Stimulated activated CD8-positive, alpha-beta memory T cell treated with anti-CD3 and anti-CD28 coated beads, Interleukin-2, amount 100 ng/mL, for 1 hour (primary cell): ENCODE results near the gene SERPINC1.
"Not testable (repeated sequence)": the region's sequence is repeated elsewhere in the genome, so short reads cannot be mapped to it uniquely, and the experiment has no call there.

ENCODE experiments used
- DNase-seq, 2 donors: peaks; one replicate each; pipeline ENCODE4 v3.0.0-alpha.2; 2020; ENCODE audit warnings: low read depth in 2 of 2

The SERPINC1 gene

DNA sequence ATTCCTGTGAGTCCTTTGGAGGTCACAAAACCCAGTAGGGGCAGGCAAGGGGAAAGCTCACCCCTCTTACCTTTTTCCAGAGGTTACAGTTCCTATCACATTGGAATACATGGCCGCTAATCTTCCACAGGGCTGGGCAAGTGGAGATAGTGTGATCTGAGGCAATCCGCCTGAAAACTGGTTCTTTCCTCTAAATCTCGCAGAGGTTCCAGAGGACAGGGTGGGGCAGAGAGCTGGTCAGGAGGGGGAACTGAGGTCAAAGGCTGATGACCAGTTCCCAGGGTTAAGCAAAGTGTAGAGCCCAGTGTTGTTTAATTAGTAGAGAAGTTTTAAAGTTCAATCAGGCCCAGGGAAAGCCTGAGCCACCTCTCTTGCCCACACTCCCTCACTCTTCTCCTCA, at the start of gene SERPINC1:
SERPINC1 (minus strand) TSS at position 179 of the 400 bp plus-strand sequence; CDS start at position 111, 68 bp downstream.
- no peak for DNase-seq

DNA sequence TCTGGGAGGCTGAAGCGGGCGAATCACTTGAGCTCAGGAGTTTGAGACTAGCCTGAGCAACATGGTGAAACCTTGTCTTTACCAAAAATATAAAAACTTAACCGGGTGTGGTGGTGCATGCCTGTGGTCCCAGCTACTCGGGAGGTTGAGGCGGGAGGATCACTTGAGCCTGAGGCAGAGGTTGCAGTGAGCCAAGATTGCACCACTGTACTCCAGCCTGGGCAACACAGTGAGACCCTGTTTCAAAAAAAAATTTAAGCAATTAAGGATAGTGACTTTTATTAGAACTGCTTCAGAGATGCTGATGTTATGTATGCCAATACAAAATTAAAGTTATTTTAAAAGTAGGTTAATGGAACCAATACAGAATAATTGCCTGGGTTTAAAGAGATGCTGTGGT, 48.8 kb upstream of the SERPINC1 start:
- DNase-seq = not testable (repeated sequence)

DNA sequence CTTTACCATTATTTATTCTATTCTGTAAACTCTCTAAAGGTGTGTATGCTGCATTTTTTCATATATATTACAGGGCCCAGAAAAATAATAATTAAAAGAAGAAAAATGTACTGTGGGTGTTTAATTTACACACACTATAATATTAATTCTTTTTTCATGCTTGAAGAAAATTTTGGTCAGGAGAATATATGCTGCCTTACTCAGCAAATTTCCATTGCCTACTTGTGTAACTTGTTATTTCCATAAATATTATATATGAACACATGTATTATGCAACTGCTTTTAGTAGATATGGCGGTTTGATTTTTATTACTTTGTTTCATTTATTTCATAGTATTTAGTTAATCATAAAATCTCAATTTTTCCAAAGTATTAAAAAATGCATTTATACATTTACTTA, 46.4 kb upstream of the SERPINC1 start:
- no peak for DNase-seq

DNA sequence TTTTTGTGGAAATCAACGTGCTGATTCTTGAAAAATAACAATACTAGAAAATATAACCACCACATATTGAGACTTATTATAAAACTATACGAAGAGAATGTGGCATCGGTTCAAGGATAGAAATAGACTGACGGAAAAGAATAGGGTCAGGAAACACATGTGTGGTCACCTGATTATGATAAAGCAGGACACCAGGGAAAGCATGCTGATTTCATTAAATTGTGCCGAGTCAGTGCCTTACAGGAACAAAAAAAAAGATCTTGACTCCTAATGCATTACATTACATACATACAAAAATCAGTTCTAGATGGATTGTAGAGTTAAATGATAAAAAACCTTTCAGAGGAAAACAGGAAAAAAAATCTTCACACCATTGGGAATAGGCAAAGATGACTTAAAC, 43.5 kb upstream of the SERPINC1 start:
- DNase-seq = no peak

DNA sequence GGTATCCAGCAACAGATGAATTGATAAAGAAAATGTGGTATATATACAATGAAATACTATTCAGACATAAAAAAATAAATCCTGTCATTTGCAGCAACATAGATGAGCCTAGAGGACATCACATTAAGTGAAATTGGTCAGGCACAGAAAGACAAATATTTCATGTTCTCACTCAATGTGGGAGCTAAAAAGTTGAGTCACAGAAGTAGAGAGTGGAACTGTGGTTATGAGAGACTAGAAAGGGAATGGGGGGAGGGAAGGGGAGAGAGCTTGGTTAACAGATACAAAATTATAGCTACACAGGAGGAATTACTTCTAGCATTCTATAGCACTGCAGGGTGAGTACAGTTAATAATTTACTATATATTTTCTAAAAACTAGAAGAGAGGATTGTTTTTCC, 37.1 kb upstream of the SERPINC1 start:
- no peak for DNase-seq

DNA sequence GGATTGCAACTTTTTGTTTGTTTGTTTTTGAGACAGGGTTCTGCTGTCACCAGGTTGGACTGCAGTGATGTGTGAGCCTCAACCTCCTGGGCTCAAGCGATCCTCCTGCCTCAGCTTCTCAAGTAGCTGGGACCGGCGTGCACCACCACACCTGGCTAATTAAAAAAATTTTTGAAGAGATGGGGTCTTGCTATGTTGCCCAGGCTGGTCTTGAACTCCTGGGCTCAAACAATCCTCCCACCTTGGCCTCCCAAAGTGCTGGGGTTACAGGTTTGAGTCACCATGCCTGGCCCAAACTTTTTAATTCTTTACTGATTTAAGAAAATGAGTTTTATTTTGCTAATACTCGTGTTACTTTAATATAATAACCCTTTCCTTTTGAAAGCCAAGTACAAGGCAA, 31.5 kb upstream of the SERPINC1 start:
- DNase-seq = no peak

DNA sequence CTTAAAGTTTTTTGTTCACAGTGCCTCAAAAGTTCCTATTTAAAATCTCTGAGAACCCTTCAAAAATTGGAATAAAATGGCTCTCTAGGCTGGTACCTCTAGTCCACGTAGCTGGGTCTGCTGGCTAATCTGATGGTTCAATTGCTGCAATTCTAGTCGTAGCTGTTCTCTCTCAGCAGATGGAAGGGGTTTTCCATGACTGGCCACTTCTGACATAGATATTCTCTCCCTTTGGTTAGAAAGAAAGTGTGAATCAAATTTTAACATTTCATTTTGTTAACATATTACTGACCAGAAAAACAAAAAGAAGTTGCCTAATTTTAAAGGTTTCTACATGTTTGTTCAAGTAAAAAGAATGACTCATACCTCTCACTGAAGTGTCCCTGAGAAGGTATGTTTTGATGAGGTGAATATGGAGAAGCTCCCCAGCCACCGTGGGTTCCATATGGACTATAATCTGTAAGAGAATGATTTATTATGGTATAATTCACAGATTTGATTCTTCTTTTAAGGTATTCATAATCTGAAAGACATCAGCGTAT, 29.3 kb upstream of the SERPINC1 start:
- no peak for DNase-seq

DNA sequence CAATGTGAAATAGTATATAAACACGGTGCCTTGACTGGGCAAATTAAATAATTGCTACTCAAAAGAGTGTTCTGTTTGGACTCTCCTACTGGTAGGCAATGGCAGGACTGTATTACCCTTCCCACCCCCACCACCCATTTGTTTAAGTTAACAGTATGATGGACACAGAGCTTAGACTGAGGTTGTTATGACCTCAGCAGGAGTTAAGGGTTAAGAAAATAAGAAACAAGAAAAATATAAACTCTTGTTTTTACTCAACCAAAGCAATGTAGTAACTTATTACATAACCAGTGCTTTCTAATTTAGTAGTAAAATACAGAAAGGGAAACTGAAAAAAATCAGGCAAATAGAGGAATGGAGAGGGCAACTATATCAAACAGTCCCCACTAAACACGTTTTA, 19.9 kb upstream of the SERPINC1 start:
- DNase-seq = no peak

DNA sequence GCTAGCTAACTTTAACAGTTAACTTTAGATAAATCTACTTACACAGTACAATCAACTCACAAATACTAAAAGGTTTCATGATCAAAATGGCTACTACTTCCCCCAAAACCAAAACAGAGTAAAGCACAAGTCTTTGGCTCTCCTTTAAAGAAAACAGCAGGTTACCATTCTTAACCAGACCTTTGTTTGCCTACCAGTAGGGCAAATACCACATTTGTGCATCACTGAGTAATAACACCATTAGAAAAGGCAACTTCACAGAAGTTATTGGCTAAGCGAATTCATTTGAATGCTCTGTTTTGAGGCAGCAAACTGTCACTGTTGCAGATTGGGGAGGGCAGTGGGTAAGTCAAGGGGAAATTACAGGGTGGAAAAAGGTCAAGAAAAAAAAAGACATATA, 17.3 kb upstream of the SERPINC1 start:
- DNase-seq = no peak

DNA sequence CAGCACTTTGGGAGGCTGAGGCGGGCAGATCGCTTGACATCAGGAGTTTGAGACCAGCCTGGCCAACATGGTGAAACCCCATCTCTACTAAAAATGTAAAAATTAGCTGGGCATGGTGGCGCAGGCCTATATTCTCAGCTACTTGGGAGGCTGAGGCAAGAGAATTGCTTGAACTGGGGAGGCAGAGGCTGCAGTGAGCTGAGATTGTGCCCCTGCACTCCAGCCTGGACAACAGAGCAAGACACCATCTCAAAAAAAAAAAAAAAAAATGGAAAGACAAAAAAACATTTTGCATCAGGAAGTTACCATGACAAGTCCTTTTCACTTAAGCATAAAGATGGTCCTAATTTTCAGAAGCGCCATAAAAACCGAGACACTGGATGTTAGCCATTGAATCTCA, 13.4 kb upstream of the SERPINC1 start:
- DNase-seq = not testable (repeated sequence)

DNA sequence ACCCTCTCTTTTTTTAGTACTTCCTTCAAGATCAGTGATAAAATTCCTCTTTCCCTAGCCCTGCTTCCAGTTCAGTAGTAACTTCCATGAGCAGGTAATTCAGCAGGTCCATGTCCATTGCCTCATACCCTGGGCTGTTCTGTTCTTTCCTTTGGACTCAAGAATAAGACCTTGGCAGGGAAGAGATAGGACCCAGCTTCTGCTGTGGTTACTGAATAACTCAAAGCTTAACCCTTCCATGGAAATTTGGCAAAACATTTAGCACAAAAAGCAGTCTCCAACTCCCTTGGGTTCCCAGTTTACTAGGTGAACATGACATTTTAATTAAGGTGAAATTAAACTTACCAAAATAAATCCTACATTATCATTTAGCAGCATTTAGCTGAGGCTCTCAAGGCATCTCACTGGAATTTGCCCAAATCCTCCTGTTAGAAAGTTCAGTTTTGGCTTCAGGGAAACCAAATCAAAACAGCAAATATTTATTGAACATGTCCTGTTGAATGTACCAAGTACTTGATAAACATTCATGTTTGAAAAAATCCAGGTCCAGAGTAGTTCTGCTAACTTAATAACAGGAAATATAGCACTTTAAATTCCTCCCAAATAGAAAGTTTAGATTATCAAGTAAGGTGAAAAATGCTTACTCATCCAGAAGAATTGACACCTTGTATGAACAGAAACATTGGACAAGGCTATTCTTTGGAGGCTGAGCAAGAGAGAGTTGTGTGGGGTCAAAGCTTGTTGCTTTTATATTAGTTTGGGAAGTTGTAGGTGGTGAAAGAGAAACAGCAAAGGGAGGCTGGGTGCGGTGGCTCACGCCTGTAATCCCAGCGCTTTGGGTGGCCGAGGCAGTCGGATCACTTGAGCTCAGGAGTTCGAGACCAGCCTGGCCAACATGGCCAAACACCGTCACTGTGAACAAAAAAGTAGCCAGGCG, 8.4 kb upstream of the SERPINC1 start:
- no peak for DNase-seq

DNA sequence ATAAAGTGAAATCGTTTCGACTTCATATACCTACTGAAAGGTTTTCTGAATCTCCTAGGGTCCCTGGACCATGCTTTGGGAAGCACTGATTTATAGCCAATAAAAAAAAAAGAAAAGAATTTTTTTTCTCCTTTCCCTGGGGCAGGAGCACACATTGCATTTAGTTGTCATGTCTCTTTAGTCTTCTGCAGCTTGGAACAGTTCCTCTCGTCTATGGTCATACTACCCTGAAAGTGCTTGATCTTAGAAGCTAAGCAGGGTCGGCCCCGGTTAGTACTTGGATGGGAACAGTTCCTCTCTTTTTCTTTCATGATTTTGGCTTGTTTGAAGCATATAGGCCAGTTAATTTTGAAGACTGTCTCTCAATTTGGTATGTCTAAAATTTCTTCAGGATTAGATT, 3.7 kb upstream of the SERPINC1 start:
- no peak for DNase-seq

DNA sequence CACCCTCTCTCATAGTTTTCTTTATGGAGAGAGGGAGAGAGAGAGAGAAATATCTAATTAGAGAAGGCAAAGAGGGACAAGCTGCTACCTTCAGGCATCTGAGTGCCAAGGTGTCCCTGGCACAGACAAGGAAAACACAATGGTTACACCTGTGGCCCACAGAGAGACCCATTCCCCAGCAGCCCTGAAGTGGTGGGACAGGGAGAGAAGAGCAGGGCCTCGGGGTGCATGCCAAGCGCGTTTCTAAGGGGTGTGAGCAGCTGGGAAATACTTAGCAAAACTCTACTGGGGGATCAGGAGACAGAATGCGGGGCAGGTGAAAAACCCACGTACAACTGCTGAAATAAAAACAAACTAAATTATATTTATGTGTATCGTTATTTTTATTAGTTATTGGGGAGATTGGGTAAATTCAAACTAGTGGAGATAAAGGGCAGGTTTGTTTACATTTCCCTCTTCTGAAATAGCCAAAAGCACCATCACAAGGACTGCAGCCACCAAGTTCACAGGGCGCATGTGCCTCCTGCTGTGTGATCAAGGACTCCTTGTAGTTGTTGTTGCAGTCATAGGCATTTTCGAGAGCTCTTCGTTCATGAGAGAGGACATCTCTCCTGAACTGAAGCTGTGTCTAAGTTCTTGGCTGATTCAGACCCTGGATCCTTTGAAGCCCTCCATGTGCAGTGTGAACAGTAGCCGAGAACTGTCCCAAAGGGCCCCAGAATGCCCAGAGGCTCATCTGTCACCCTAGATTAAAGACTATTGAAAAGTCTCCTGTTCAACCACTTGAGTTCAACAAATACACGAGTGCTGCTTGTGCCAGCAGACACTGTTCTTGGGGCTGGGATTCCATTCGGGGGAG, 737 bp upstream of the SERPINC1 start:
- DNase-seq = no peak

DNA sequence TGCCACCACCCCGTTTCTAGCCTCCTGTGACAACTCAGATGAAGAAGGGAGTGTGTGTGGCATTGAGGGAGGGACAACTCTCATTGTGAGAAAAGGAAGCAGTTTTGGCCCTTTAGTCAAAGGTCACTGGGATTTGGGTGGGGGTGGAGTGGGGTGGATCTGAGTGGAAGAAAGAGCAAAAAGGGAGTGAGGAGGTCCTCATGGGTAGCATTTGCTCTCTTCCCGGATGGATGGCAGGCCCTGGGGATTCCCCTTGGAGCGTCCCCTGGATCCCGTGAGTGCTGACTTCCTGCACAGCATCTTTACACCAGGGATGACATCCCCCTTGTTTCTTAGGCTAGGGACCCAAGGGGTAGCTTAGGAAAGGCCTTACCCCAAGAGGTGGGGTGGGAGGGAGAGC, 460 bp downstream of the SERPINC1 start:
- no peak for DNase-seq

DNA sequence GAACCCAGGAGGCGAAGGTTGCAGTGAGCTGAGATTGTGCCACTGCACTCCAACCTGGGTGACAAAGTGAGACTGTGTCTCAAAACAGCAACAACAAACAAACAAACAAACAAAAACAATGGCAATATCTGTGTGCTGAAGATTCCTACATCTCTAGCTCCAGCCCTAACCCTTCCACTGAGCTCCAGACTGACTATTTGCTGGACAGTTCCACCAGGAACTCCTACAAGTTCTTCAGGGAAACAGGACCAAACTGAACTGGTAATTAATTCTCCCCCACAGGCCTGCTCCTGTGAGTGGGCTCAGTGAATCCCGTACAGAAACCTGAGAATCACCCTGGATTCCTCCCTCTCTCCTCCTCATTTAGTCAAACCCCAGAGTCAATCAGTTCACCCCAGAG, 1.5 kb downstream of the SERPINC1 start:
- no peak for DNase-seq

DNA sequence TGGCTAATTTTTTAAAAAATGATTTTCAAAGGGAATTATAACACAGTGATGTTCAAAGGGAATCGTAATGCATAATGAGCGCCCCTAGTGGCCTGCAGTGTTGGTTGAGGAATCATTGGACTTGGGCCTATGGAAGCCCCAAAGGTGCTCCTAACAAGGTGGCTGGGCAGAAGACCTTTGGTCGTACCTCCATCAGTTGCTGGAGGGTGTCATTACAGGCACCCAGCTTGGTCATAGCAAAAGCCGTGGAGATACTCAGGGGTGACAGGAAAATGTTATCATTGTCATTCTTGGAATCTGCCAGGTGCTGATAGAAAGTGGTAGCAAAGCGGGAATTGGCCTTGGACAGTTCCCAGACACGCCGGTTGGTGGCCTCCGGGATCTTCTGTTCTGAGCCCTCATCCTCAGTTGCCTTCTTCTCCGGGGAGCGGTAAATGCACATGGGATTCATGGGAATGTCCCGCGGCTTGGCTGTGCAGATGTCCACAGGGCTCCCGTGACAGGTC, 2.7 kb downstream of the SERPINC1 start:
- DNase-seq = peak in 1 of 2 donors; percentile 0

DNA sequence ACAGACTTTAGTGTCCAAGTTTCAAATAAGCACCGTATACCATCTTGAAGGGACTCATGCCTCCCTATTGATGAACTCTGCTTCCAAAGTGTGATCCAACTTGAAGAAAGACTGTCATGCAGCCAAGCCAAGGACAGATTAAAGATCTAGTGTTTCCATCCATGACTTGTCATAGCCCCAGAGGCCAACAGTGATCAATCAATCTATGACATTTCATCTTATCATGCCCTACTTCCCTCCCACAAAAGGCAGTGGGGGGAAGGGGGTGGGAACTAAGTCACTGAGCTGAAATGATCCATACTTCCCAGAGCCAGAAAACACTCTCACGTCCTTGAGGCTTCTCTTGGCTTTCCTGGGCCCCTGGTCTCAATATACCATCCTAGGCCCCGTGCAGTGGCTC, 4.0 kb downstream of the SERPINC1 start:
- DNase-seq = no peak

DNA sequence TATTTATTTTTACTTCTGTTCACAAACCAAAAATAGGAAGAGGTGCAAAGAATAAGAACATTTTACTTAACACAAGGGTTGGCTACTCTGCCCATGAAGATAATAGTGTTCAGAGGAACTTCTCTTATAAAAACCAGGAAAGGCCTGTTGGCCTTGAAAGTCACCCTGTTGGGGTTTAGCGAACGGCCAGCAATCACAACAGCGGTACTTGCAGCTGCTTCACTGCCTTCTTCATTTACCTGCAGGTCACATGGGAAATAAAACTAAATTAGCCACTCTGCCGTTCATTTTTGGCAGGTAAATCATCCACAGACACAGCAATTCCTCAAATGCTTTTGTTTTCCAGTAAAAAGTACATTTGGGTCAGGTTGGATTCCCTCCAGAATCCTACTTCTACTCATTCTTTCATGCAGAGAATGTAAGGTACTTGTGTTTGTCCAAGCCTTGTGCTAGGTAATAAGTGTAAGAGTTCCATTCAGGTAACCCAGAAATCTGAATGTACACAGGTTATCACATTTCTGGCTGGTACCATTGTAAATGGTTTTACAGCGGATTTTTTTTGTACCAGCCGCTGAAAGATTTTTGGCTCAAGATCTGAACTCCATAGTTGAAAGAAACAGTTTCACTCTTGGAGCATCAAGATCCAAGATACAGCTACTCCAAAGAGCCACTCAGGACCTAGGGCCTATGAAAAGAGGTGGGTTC, 13.1 kb downstream of the SERPINC1 start:
- no peak for DNase-seq

DNA sequence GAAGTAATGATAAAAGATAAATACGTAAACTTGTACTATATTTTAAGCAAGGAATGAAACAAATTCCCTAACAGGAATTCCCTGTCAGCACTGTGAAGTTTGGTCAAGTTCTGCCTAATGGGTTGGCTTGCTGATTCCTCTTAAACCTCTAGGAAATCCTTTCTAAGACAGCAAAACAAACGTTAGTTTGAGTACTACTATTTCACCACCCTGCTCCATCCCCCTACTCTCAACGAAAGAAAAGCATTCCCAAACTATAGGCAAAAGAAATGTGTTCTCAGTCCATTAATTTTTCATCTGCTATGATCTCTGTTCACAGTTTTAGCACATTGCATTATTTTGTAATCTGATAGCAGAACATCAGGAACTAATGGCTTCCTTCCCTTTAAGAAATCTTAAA, 16.1 kb downstream of the SERPINC1 start:
- no peak for DNase-seq

DNA sequence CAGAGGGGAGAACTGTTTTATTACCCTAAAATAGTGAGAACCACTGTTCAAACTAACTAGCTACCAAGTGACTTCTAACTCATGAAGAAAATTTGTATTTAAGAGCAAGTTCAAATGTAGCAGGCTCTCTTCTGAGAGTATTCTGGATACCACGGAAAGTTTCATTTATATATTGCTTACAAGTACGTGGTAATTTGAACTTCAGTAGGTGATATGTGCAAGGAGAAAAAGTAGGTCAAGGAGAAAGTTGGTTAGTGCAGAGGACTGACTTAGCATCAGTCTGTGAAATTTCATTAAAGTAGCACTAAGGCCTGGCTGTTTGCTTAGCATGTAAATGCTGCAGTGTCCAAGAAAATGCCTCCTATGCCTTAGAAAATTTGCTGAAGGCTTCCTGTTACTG, 16.7 kb downstream of the SERPINC1 start:
- DNase-seq = no peak

DNA sequence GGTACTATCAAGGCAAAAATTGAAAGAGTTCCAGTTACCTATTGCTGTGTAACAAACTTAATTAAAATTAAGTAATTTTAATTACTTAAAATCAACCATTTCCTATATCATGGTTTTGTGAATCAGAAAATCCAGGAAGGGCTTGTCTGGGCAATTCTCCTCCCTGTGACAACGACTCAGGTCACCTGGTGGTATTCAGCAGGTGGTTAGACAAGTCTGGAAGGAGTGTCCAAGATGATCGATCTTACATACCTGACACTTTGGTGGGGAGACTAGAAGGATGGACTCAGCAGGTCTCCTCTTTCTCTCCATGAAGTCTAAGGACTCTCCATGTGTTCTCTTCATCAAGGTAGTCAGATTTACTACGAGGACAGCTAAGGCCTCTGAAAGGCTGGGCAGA, 22.9 kb downstream of the SERPINC1 start:
- no peak for DNase-seq

DNA sequence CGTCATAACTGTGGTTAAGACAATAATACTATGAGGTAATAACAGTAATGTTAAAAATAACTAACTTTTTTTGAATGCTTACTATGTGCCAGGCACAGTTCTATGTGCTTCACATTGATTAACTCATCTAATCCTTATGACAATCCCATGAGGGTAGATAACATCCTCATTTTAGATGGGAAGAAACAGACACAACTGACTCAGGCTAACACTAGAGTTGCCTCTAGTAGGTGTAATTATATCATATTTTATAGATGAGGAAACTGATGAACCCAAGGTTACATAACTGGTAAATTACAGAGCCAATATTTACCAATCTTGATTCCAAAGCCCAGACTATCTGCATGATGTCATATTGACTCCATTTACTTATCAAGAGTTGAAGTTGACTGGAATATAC, 23.5 kb downstream of the SERPINC1 start:
- no peak for DNase-seq
